ENCODE measurements around the gene RNASE7.
A peak's percentile ranks its signal among the peaks of the same experiment; 100 is the strongest.

Gene RNASE7

DNA sequence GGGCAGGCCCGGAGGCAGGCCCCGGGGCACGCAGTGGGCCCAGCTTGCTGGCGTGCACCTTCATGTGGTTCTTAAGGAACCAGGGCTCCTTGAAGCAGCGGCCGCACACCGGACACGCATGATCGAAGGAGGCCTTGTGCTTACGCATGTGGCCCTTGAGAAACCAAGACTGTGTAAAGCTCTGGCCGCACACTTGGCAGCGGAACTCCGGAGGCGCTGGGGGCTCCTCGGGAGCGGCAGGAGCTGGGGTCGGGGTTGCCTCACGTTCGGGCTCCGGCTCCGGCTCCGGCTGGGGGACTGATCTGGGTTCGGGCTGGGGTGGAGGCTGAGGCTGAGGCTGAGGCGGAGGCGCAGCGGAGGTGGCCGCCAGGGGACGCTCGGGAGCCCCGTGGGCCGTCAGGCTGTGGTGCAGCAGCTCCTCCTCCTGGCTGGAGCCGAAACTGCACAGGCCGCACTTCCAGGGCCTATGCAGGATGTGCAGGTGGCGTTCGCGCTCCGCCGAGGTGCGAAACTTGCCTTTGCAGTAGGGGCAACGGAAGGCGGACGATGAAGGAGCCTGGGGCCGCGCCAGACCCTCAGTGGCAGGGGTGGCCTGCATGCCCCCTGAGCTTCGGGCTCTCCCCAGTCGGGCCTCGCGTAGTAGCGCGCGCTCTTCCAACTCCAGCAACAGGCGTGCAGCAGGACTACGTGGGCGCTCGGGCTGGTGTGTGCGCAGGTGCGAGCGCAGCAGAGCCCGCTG is 50.3 kb downstream of the RNASE7 start:
- Histone ChIP-seq H3K9ac (ENCODE audit: low read depth in 1 of 2, low read length in 2 of 2) (no peak overlapping the region), H3K9me3 (ENCODE audit: control insufficient read depth in 2 of 2, low read length in 2 of 2) (no peaks in the 10 kb centered on the region), H3K4me3 (ENCODE audit: low read length in 2 of 2) (no peak overlapping the region), H3K4me1 (ENCODE audit: control insufficient read depth in 2 of 2, insufficient read depth in 2 of 2, low read length in 2 of 2) (peaks cover 12 to 26% of the 10 kb centered on the region in 2 donors), H3K27me3 (ENCODE audit: control insufficient read depth in 2 of 2, insufficient read depth in 2 of 2, low read length in 2 of 2) (no peaks in the 10 kb centered on the region), H3K27ac (ENCODE audit: low read depth in 2 of 2, low read length in 2 of 2) (peak overlapping the region in 1 of 2 donors; percentile 9), H3K36me3 (ENCODE audit: control insufficient read depth in 2 of 2, insufficient read depth in 2 of 2, low read length in 2 of 2) (peaks cover 14 to 23% of the 10 kb centered on the region in 2 donors)

DNA sequence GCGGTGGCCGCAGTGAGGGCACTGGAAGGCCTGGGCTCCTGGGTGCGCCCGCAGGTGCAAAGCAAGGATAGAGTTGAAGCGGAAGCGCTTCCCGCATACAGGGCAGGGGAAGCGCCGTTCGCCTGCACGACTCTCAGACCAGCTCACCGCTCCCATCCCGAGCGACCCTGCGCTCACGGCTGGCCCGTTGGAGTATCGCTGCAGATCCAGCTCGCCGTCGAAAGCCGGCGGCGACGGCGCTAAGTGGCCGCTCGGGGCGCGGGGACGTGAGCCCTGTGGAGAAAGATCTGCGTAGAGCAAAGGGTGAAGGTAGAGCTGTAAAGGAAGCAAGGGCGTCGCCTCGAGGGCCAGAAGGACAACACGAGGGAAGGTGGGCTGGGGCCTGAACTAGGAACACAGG is 50.9 kb downstream of the RNASE7 start:
- Histone ChIP-seq H3K9ac (ENCODE audit: low read depth in 1 of 2, low read length in 2 of 2) (no peak overlapping the region), H3K27me3 (ENCODE audit: control insufficient read depth in 2 of 2, insufficient read depth in 2 of 2, low read length in 2 of 2) (no peaks in the 10 kb centered on the region), H3K36me3 (ENCODE audit: control insufficient read depth in 2 of 2, insufficient read depth in 2 of 2, low read length in 2 of 2) (peaks cover 14 to 19% of the 10 kb centered on the region in 2 donors), H3K9me3 (ENCODE audit: control insufficient read depth in 2 of 2, low read length in 2 of 2) (no peaks in the 10 kb centered on the region), H3K4me3 (ENCODE audit: low read length in 2 of 2) (no peak overlapping the region), H3K27ac (ENCODE audit: low read depth in 2 of 2, low read length in 2 of 2) (no peak overlapping the region), H3K4me1 (ENCODE audit: control insufficient read depth in 2 of 2, insufficient read depth in 2 of 2, low read length in 2 of 2) (peaks cover 13 to 26% of the 10 kb centered on the region in 2 donors)

All from mucosa of rectum (tissue), 2 donors.